ENCODE results near the gene ABHD8.

ABHD8 gene

DNA sequence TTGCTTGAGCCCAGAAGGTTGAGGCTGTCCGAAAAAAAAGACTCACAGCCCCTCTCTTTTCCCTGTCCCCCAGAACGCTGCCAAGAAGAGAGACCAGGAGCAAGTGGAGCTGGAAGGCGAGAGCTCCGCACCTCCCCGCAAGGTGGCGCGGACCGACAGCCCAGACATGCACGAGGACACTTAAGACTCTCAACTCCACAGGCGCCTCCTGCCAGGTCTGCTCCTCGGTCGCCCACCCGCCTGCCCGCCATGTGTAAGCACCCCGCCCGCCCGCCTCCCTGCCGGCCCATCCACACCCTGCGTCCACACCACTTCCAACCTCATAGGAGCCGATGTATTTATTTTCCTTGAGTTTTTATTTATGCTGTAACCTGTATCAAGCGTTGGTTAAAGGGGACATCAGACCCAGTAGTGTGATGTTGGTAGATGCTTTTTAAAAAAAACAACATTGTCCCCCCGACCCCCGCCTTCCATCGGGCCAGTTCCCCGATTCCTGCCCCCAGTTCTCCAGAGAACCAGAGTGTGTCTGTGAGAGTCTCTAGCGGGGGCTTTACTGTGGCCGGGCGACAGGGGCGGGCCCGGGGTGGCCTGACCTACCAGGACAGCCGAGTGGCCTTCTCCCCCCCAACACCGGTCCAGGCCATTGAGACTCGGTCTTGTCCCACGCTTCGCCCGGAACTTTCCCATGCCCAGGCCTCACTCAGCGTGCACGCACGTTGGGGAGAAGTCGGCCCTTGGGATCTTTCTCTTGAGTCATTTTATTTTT is 16.4 kb upstream of the ABHD8 start:
- no peak overlapping the region for H3K27ac ChIP-seq
- DNase-seq (ENCODE audit: low spot score) = no peak
- H3K4me3 ChIP-seq = no peak overlapping the region
- TF ChIP-seq, protein P1, sequence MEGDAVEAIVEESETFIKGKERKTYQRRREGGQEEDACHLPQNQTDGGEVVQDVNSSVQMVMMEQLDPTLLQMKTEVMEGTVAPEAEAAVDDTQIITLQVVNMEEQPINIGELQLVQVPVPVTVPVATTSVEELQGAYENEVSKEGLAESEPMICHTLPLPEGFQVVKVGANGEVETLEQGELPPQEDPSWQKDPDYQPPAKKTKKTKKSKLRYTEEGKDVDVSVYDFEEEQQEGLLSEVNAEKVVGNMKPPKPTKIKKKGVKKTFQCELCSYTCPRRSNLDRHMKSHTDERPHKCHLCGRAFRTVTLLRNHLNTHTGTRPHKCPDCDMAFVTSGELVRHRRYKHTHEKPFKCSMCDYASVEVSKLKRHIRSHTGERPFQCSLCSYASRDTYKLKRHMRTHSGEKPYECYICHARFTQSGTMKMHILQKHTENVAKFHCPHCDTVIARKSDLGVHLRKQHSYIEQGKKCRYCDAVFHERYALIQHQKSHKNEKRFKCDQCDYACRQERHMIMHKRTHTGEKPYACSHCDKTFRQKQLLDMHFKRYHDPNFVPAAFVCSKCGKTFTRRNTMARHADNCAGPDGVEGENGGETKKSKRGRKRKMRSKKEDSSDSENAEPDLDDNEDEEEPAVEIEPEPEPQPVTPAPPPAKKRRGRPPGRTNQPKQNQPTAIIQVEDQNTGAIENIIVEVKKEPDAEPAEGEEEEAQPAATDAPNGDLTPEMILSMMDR (IDR thresholded peaks at IDR 0.05) = no peak

DNA sequence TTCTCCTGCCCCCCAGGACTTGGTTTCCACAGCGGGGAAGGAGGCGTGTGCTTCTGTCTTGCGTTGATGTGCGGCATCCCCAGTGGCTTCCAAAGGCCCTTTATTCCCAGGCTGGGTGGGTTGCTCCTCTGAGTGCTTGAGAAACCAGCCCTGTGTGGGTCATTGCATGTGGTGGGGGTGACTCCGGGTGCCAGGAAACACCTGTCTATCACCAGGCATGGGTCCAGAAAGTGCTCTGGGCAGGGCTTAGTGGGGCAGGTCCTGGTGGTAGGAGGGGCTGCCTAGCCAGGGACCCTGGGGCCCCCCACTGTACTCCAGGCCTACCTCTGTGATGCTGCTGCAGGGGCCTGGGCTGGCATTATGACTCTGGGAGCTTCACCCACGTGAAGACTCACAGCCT is 15.7 kb upstream of the ABHD8 start:
- H3K27ac ChIP-seq = no peak overlapping the region
- TF ChIP-seq, protein P1 (IDR thresholded peaks at IDR 0.05) = no peak

DNA sequence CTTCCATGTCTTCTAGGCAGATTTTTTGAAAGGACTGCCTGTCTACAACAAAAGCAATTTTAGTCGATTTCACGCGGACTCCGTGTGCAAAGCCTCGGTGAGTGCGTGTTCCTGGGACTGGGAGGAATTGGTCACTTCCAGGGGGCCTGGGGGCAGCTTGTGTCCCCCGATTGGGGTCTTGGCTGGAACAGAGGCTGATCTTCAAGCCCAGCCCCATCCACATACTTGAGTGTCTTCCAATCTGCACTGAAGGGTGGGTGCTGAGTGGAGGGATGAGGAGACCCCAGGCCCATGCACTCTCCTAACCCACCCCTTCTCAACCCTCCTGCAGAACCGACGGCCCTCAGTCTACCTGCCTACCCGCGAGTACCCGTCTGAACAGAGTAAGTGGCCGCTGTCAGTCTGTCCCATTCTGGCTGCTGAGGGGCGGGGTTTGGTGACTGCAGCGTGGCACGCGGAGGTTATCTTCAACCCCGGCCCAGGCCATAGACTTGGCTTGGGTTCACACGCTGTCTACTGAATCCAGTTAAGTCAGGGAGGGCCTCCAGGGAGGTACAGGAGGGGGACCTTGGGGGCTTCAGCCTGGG is 10.9 kb upstream of the ABHD8 start:
- no peak overlapping the region for H3K27ac ChIP-seq
- H3K4me3 ChIP-seq = no peak overlapping the region
- no peak for DNase-seq (ENCODE audit: low spot score)
- TF ChIP-seq, protein P1 (IDR thresholded peaks at IDR 0.05) = no peak

More for the DNA sequence above, 15.7 kb upstream of the ABHD8 start:
- no peak overlapping the region for H3K4me3 ChIP-seq
- DNase-seq (ENCODE audit: low spot score) = no peak

DNA sequence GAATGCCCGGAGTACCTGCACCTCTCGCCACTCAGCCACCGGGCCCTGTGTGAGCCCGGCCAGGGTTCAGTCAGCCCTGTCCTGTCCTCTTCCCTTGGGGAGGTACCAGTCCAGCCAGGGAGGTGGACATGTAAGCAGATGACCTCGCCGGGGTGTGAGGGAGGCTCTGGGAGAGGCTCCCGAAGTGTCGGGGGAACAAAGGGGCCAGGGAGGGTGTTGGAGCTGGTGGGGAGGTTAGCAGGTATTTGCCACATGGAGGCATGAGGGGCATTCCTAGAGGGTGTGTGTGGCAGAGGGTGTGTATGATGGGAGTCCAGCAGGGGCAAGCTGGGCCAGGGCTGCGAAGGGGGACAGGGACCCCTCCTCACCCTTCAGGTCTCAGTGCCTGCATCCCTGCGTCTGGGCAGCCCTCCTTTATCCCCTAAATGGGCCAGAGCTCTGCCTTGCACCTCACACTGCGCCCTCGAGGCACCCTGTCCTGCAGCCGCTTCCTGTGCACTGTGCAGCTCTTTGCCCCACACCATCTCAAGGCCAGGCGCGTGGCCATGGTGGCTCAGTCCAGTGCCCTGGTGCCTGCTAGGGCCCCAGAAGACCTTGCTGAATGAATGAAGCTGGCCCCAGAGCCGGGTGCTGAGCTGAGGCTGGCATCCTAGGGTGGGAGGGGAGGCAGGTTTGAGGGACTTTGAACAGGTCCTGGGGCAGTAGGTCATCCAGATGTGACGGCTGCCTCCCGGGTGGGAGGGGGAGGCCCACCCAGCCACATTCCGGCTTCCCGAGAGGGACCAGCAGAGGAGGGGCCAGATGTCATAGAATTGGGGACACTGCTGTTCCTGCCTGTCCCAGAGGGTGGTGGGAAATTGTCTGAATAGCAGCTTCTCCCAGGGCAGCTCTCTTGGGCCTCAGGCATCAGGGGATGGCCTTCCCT is 9.2 kb upstream of the ABHD8 start:
- no peak overlapping the region for H3K4me3 ChIP-seq
- DNase-seq (ENCODE audit: low spot score) = no peak
- TF ChIP-seq, protein P1 (IDR thresholded peaks at IDR 0.05) = no peak
- H3K27ac ChIP-seq = no peak overlapping the region

DNA sequence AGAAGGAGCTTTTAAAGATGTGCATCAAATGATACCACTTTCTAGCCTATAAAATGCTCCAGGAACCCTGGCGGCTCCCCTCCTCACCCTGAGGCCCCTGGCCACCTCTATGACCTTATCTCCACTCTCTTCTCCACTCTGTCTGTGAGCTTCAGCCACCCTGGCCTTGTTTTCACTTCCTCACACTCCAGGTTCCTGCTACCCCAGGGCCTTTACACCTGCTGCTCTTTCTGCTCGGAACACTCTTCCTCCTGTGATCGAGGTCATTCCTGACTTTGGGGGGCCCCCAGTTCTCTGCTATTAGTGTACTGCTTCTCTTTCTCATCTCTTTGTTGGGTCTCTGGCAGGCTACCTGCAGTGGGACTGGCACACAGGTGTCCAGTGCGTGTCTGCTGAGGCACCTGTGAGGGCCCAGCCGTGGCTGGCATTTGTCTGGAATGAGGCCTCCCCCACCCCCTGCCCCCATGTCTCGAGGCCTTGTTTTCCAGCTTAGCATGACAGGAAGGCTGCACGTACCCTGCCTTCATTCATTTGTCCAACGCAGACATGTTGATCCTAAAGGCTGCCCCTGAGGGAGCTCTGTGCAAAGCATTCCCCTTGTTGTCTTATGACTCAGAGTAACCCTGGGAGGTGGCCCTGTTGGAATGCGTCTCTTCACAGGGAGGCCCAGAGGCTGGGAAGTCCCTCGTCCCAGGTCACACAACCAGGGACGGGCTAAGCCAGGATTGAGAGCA is 8.4 kb upstream of the ABHD8 start:
- H3K27ac ChIP-seq = no peak overlapping the region
- no peak for DNase-seq (ENCODE audit: low spot score)
- H3K4me3 ChIP-seq = no peak overlapping the region
- TF ChIP-seq, protein P1 (IDR thresholded peaks at IDR 0.05) = no peak

DNA sequence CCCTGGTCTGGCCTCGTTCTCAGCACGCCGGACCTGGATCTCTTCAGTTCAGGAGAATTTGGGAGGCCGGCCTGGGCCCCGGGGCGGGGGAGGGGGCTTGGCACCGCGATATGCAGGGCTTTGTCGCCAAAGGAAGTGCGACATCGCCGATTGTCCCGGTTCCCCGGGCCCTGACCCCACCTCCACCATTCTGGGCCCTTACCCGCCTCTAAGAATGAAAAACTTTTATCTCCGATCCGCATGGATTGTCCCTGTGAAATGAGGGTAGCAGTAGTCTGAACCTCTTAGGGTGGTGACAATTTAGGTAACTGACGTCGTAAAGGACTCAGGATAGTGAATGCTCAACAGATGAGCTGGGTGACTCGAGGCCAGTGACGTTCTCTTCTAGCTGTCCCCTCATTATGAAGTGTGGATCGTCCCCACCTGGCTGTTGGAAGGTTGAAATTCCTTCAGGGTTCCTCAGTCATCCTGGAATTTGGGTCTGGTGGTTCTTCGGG is 6.8 kb upstream of the ABHD8 start:
- DNase-seq (ENCODE audit: low spot score) = no peak
- TF ChIP-seq, protein P1 (IDR thresholded peaks at IDR 0.05) = no peak

More for the DNA sequence above, 6.8 kb upstream of the ABHD8 start:
- Histone ChIP-seq H3K27ac (peak overlapping the region; percentile 77 to 86), H3K4me3 (peak overlapping the region; percentile 82)

Measured in coronary artery (tissue), 2 donors.